CD14-positive monocyte (primary cell): ENCODE measurements around the gene SRMS. TPM values are rescaled to one million over a fixed set of nuclear protein-coding genes. Genes with fewer than 3 reads are reported as not detected.
A peak's percentile ranks its signal among the peaks of the same experiment; 100 is the strongest.

Experiments
- DNase-seq, 3 donors: peaks; one replicate each; pipeline ENCODE4 v3.0.0-alpha.2; 2011 to 2022
- H2AFZ ChIP-seq: 2 replicates; pipeline ENCODE4 v1.6.0; 2012; ENCODE audit warnings: mild to moderate bottlenecking, low read depth, low read length, inconsistent platforms; ENCODE audit not compliant: insufficient read depth, poor library complexity, severe bottlenecking
- H3K27ac ChIP-seq, 2 donors: 1 replicate in 1 of 2; 2 replicates in 1 of 2; pipeline ENCODE4 v1.5.1; 2012 to 2013; ENCODE audit warnings: low read length in 2 of 2, control low read depth in 1 of 2, inconsistent platforms in 1 of 2, low read depth in 1 of 2, mild to moderate bottlenecking in 1 of 2
- H3K27me3 ChIP-seq, 2 donors: one replicate each; pipeline versions ENCODE4 v1.6.0 to v1.6.1; 2011 to 2013; ENCODE audit warnings: low read length in 2 of 2; ENCODE audit not compliant: control insufficient read depth in 2 of 2, insufficient read depth in 2 of 2
- H3K36me3 ChIP-seq, 2 donors: replicated peaks in 1 of 2; 1 replicate in 1 of 2; 2 replicates in 1 of 2; pipeline versions ENCODE4 v1.5.1 to v1.6.1; 2012 to 2013; ENCODE audit warnings: low read length in 2 of 2, control low read depth in 1 of 2, inconsistent platforms in 1 of 2, mild to moderate bottlenecking in 1 of 2; ENCODE audit not compliant: insufficient read depth in 2 of 2, control insufficient read depth in 1 of 2
- H3K4me1 ChIP-seq, 2 donors: 1 replicate in 1 of 2; 2 replicates in 1 of 2; pipeline versions ENCODE4 v1.5.1 to v1.6.1; 2012 to 2013; ENCODE audit warnings: low read length in 2 of 2, control low read depth in 1 of 2, inconsistent platforms in 1 of 2, mild to moderate bottlenecking in 1 of 2, moderate library complexity in 1 of 2; ENCODE audit not compliant: insufficient read depth in 2 of 2, control insufficient read depth in 1 of 2
- H3K4me2 ChIP-seq: replicated peaks from 2 replicates; pipeline ENCODE3; 2012; ENCODE audit warnings: low read length, moderate library complexity, mild to moderate bottlenecking; ENCODE audit not compliant: poor library complexity, severe bottlenecking; ENCODE audit errors: extremely low read depth
- H3K4me3 ChIP-seq, 3 experiments: fragments of 200-600 bp in 1 of 3; sonication (generic) in 1 of 3; replicated peaks in 1 of 3; 1 replicate in 2 of 3; 2 replicates in 1 of 3; pipeline ENCODE4 v1.5.1; 2011 to 2013; ENCODE audit warnings: low read length in 3 of 3, mild to moderate bottlenecking in 3 of 3, control low read depth in 2 of 3, low read depth in 2 of 3, inconsistent platforms in 1 of 3, moderate library complexity in 1 of 3
- H3K79me2 ChIP-seq: 2 replicates; pipeline ENCODE4 v1.6.0; 2012; ENCODE audit warnings: mild to moderate bottlenecking, control low read depth, inconsistent platforms, low read length, moderate library complexity; ENCODE audit not compliant: insufficient read depth
- H3K9ac ChIP-seq: 2 replicates; pipeline ENCODE4 v1.6.0; 2017; ENCODE audit warnings: low read length, mild to moderate bottlenecking; ENCODE audit not compliant: insufficient read depth, poor library complexity, severe bottlenecking
- H3K9me3 ChIP-seq, 2 donors: replicated peaks in 1 of 2; 1 replicate in 1 of 2; 2 replicates in 1 of 2; pipeline versions ENCODE4 v1.5.1 to v1.6.1; 2012 to 2013; ENCODE audit warnings: low read length in 2 of 2, control low read depth in 1 of 2; ENCODE audit not compliant: control insufficient read depth in 1 of 2, insufficient read depth in 1 of 2
- H4K20me1 ChIP-seq: 2 replicates; pipeline ENCODE4 v1.6.0; 2012; ENCODE audit warnings: mild to moderate bottlenecking, low read length, control low read depth, moderate library complexity; ENCODE audit not compliant: insufficient read depth
- H3K27ac Mint-ChIP-seq, 7 donors: one replicate each; pipeline ENCODE4 v1.8.0; 2020; ENCODE audit warnings: mild to moderate bottlenecking in 7 of 7, mixed read lengths in 7 of 7, moderate library complexity in 6 of 7, inconsistent platforms in 2 of 7
- H3K27me3 Mint-ChIP-seq, 3 donors: one replicate each; pipeline ENCODE4 v1.8.0; 2021 to 2022; ENCODE audit warnings: low read depth in 3 of 3, mild to moderate bottlenecking in 3 of 3, mixed read lengths in 3 of 3, moderate library complexity in 3 of 3, inconsistent platforms in 1 of 3
- H3K36me3 Mint-ChIP-seq, 2 donors: one replicate each; pipeline ENCODE4 v1.8.0; 2020; ENCODE audit warnings: mixed read lengths in 2 of 2, inconsistent platforms in 1 of 2, mild to moderate bottlenecking in 1 of 2
- H3K4me1 Mint-ChIP-seq: one replicate; pipeline ENCODE4 v1.8.0; 2020; ENCODE audit warnings: mild to moderate bottlenecking, mixed read lengths
- H3K4me3 Mint-ChIP-seq, 2 donors: one replicate each; pipeline ENCODE4 v1.8.0; 2020; ENCODE audit warnings: mild to moderate bottlenecking in 2 of 2, mixed read lengths in 2 of 2, moderate library complexity in 1 of 2
- H3K9me3 Mint-ChIP-seq, 7 donors: one replicate each; pipeline ENCODE4 v1.8.0; 2020 to 2022; ENCODE audit warnings: mixed read lengths in 7 of 7, mild to moderate bottlenecking in 6 of 7, moderate library complexity in 6 of 7, inconsistent platforms in 2 of 7
- WGBS: methylation state at CpG from one replicate; pipeline ENCODE4 v1.1.5; 2013; ENCODE audit warnings: missing lambda C conversion rate; ENCODE audit not compliant: insufficient coverage; 5-methylcytosine and 5-hydroxymethylcytosine counted together
- intact Hi-C, 2 donors: fragments of 100-400 bp; cut with micrococcal nuclease; formaldehyde crosslinking; loops; one replicate each; pipeline versions ENCODE4 v1.15.0 to v1.15.1; 2023
- polyA plus RNA-seq, 3 donors: library from polyadenylated mRNA; depleted of rRNA in 1 of 3; unstranded in 2 of 3; stranded (reverse) in 1 of 3; fragments of 300-500 nt in 2 of 3; fragments of >200 nt in 1 of 3; fragmentation: Illumina TruSeq in 2 of 3; gene quantifications; 1 replicate in 2 of 3; 2 replicates in 1 of 3; pipeline ENCODE4 v1.2.3, GENCODE V29; 2012 to 2021
- TF ChIP-seq, protein P1 (sequence below): fragments of 200-600 bp; IDR thresholded peaks from one replicate; pipeline ENCODE4 v1.8.0; 2022; ENCODE audit warnings: antibody characterized with exemption, mild to moderate bottlenecking

Gene SRMS
- polyA plus RNA-seq, 3 donors, result not detected

DNA sequence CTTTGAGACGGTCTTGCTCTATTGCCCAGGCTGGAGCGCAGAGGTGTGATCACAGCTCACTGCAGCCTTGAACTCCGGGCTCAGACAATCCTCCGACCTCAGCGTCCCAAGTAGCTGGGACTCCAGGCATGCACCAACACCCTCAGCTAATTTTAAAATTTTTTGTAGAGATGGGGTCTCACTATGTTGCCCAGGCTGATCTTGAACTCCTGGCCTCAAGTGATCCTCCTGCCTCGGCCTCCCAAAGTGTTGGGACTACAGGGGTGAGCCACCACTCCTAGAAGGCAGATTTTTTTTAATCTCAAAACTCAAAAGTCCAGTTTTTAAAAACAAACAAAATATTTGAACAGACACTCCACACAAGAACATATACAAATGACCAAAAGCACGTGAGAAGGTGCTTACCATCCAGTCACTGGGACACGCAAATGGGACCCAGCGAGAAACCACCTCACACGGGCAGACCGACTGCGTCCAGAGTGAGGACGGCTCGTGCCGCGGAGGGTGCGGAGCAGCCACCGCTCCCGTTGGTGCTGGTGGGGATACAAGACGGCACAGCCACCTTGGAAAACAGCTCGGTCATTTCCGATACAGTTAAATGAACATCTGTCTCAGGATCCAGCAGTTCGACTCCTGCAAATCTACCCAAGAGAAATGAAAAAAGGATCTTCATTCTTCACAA, 35.0 kb upstream of the SRMS start:
- peaks cover 6 to 8% of the 10 kb centered on the region in 2 donors for H3K4me1 ChIP-seq
- TF ChIP-seq, protein P1, sequence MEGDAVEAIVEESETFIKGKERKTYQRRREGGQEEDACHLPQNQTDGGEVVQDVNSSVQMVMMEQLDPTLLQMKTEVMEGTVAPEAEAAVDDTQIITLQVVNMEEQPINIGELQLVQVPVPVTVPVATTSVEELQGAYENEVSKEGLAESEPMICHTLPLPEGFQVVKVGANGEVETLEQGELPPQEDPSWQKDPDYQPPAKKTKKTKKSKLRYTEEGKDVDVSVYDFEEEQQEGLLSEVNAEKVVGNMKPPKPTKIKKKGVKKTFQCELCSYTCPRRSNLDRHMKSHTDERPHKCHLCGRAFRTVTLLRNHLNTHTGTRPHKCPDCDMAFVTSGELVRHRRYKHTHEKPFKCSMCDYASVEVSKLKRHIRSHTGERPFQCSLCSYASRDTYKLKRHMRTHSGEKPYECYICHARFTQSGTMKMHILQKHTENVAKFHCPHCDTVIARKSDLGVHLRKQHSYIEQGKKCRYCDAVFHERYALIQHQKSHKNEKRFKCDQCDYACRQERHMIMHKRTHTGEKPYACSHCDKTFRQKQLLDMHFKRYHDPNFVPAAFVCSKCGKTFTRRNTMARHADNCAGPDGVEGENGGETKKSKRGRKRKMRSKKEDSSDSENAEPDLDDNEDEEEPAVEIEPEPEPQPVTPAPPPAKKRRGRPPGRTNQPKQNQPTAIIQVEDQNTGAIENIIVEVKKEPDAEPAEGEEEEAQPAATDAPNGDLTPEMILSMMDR, result no peak
- H3K4me2 ChIP-seq, result no peak overlapping the region
- H3K4me3 Mint-ChIP-seq, result no peak overlapping the region
- peaks cover 0 to 4% (median 0%) of the 10 kb centered on the region in 7 donors for H3K9me3 Mint-ChIP-seq
- intact Hi-C loops, result no loop called here
- H3K9ac ChIP-seq, result no peak overlapping the region
- no peaks in the 10 kb centered on the region for H3K36me3 ChIP-seq
- WGBS, result 92% methylated on average over 17 of the region's 23 CpGs
- H3K9me3 ChIP-seq, result no peaks in the 10 kb centered on the region
- H4K20me1 ChIP-seq, result no peaks in the 10 kb centered on the region
- peaks cover 11% of the 10 kb centered on the region for H3K4me1 Mint-ChIP-seq
- no peak for DNase-seq
- H3K79me2 ChIP-seq, result no peaks in the 10 kb centered on the region
- H3K27me3 ChIP-seq, result peaks cover 0 to 22% of the 10 kb centered on the region in 2 donors
- peaks cover 30 to 55% (median 35%) of the 10 kb centered on the region in 3 donors for H3K27me3 Mint-ChIP-seq
- no peak overlapping the region for H3K4me3 ChIP-seq
- H3K27ac Mint-ChIP-seq, result peak overlapping the region in 1 of 7 donors; percentile 14
- peaks cover 8 to 9% of the 10 kb centered on the region in 2 donors for H3K36me3 Mint-ChIP-seq
- H3K27ac ChIP-seq, result no peak overlapping the region
- H2AFZ ChIP-seq, result no peak overlapping the region

DNA sequence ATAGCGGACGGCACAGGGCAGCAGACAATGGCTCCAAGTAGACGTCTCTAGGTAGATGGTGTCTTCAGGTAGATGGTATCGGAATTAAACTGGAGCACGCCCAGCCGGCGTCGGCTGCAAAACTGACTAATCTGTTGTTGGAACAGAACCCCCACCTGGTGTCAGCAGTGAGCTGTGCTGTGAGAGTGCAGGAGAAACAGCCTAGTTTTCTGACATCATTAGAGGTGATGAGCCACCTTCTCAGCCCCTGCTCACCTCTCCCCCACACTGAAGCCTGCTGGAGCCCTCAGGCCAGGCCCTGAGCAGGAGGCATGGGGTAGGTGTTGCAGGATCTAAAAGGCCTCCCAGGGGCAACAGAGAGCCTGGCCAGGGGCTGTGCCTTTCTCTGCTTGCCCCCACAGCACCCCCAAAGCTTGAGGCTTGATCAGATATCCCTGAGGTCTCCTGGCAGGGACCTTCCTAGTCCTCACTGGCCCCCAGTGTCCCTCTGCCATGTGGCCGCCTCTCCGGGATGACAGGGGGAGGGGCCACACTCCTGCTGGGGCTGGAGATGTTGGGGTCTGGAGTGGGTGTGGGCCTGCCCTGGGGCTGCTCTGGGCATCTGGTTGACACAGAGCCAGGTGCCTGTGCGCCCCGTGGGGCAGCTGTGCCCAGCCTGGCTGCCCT, 33.4 kb upstream of the SRMS start:
- intact Hi-C loops, result no loop called here
- Histone ChIP-seq H3K4me1 (peaks cover 6 to 7% of the 10 kb centered on the region in 2 donors), H3K4me3 (no peak overlapping the region), H2AFZ (no peak overlapping the region), H3K27ac (no peak overlapping the region), H3K9me3 (no peaks in the 10 kb centered on the region), H4K20me1 (no peaks in the 10 kb centered on the region), H3K9ac (no peak overlapping the region), H3K4me2 (no peak overlapping the region), H3K27me3 (peaks cover 0 to 29% of the 10 kb centered on the region in 2 donors), H3K36me3 (no peaks in the 10 kb centered on the region), H3K79me2 (no peaks in the 10 kb centered on the region)
- Mint-ChIP-seq H3K27me3 (peaks cover 43 to 68% (median 43%) of the 10 kb centered on the region in 3 donors), H3K4me3 (no peak overlapping the region), H3K4me1 (peaks cover 7% of the 10 kb centered on the region), H3K27ac (peak overlapping the region in 1 of 7 donors; percentile 40), H3K36me3 (peaks cover 0 to 2% of the 10 kb centered on the region in 2 donors), H3K9me3 (peaks cover 0 to 4% (median 0%) of the 10 kb centered on the region in 7 donors)
- TF ChIP-seq, protein P1, result peak; percentile 41
- peak; percentile 39 to 46 (median 42) for DNase-seq
- 58% methylated on average over 9 of the region's 12 CpGs for WGBS
